ENCODE data around the gene MARCHF11.

MARCHF11 gene

GRCh38 chr5:16179511-16179935 lies at the start of gene MARCHF11:
Gene MARCHF11, minus strand, starts transcription at chr5:16179791. Its CDS starts 216 bp downstream, at chr5:16179575.
- no peak for DNase-seq

- no peak for DNase-seq
These were observed 46.3 kb upstream of the MARCHF11 start for GRCh38 chr5:16225927-16226326.

GRCh38 chr5:16192311-16192710 lies 12.7 kb upstream of the MARCHF11 start:
- DNase-seq = no peak

GRCh38 chr5:16180789-16181082 lies 1.1 kb upstream of the MARCHF11 start:
- DNase-seq = no peak

GRCh38 chr5:16179936-16180788 lies 571 bp upstream of the MARCHF11 start:
- DNase-seq = no peak

- DNase-seq = no peak
These were observed 732 bp downstream of the MARCHF11 start for GRCh38 chr5:16178745-16179372.

- no peak for DNase-seq
These were observed 10.0 kb downstream of the MARCHF11 start for GRCh38 chr5:16169550-16169949.

GRCh38 chr5:16160706-16161105 lies 18.9 kb downstream of the MARCHF11 start:
- DNase-seq = peak; percentile 7

GRCh38 chr5:16159636-16160035 lies 20.0 kb downstream of the MARCHF11 start:
- DNase-seq = no peak

- DNase-seq = no peak
These were observed 23.4 kb downstream of the MARCHF11 start for GRCh38 chr5:16156152-16156551.

GRCh38 chr5:16152601-16153568 lies 26.7 kb downstream of the MARCHF11 start:
- no peak for DNase-seq

GRCh38 chr5:16149621-16150020 lies 30.0 kb downstream of the MARCHF11 start:
- no peak for DNase-seq

- no peak for DNase-seq
These were observed 32.3 kb downstream of the MARCHF11 start for GRCh38 chr5:16147179-16147900.

- DNase-seq = no peak
These were observed 35.2 kb downstream of the MARCHF11 start for GRCh38 chr5:16144416-16144815.

GRCh38 chr5:16143361-16144049 lies 36.1 kb downstream of the MARCHF11 start:
- no peak for DNase-seq

- no peak for DNase-seq
These were observed 38.6 kb downstream of the MARCHF11 start for GRCh38 chr5:16140944-16141343.

- no peak for DNase-seq
These were observed 39.2 kb downstream of the MARCHF11 start for GRCh38 chr5:16140417-16140816.

GRCh38 chr5:16137177-16137576 lies 42.4 kb downstream of the MARCHF11 start:
- DNase-seq = no peak

- no peak for DNase-seq
These were observed 44.1 kb downstream of the MARCHF11 start for GRCh38 chr5:16135506-16135905.

- DNase-seq = no peak
These were observed 44.6 kb downstream of the MARCHF11 start for GRCh38 chr5:16135003-16135402.

GRCh38 chr5:16134204-16134603 lies 45.4 kb downstream of the MARCHF11 start:
- DNase-seq = no peak

- DNase-seq = no peak
These were observed 47.7 kb downstream of the MARCHF11 start for GRCh38 chr5:16131878-16132277.
